ENCODE measurements around the gene GLRX.

DNA sequence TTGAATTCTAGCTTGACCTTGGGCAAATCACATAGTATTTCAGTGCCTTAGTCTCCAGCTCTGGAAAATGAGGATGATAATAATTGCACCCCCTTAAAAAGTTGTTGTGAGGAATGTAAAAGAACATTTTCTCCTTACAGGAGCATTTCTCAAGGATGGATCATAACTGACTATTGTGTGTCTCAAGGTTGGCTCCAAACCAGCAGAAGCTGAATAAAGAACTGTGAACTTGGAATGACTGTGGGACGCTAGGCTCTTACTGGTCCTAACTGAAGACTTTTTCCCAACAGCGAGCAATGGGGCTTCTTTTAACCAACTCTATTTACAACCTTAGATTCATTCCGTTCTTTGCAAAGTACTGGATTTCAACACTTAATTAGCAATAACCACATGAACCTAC, 26.2 kb upstream of the GLRX start:
- no peak for TF ChIP-seq RFX5 (IDR thresholded peaks at IDR 0.05; ENCODE audit: low read depth, low read length)
- TF ChIP-seq, protein P1, sequence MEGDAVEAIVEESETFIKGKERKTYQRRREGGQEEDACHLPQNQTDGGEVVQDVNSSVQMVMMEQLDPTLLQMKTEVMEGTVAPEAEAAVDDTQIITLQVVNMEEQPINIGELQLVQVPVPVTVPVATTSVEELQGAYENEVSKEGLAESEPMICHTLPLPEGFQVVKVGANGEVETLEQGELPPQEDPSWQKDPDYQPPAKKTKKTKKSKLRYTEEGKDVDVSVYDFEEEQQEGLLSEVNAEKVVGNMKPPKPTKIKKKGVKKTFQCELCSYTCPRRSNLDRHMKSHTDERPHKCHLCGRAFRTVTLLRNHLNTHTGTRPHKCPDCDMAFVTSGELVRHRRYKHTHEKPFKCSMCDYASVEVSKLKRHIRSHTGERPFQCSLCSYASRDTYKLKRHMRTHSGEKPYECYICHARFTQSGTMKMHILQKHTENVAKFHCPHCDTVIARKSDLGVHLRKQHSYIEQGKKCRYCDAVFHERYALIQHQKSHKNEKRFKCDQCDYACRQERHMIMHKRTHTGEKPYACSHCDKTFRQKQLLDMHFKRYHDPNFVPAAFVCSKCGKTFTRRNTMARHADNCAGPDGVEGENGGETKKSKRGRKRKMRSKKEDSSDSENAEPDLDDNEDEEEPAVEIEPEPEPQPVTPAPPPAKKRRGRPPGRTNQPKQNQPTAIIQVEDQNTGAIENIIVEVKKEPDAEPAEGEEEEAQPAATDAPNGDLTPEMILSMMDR (IDR thresholded peaks at IDR 0.05 in 2 of 3, conservative IDR thresholded peaks at IDR 0.05 in 1 of 3; ENCODE audit: control insufficient read depth in 2 of 3, extremely low read depth in 1 of 3, insufficient read depth in 1 of 3, low read depth in 3 of 3, low read length in 3 of 3): no peak
- TF ChIP-seq, protein P2, sequence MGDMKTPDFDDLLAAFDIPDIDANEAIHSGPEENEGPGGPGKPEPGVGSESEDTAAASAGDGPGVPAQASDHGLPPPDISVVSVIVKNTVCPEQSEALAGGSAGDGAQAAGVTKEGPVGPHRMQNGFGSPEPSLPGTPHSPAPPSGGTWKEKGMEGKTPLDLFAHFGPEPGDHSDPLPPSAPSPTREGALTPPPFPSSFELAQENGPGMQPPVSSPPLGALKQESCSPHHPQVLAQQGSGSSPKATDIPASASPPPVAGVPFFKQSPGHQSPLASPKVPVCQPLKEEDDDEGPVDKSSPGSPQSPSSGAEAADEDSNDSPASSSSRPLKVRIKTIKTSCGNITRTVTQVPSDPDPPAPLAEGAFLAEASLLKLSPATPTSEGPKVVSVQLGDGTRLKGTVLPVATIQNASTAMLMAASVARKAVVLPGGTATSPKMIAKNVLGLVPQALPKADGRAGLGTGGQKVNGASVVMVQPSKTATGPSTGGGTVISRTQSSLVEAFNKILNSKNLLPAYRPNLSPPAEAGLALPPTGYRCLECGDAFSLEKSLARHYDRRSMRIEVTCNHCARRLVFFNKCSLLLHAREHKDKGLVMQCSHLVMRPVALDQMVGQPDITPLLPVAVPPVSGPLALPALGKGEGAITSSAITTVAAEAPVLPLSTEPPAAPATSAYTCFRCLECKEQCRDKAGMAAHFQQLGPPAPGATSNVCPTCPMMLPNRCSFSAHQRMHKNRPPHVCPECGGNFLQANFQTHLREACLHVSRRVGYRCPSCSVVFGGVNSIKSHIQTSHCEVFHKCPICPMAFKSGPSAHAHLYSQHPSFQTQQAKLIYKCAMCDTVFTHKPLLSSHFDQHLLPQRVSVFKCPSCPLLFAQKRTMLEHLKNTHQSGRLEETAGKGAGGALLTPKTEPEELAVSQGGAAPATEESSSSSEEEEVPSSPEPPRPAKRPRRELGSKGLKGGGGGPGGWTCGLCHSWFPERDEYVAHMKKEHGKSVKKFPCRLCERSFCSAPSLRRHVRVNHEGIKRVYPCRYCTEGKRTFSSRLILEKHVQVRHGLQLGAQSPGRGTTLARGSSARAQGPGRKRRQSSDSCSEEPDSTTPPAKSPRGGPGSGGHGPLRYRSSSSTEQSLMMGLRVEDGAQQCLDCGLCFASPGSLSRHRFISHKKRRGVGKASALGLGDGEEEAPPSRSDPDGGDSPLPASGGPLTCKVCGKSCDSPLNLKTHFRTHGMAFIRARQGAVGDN (IDR thresholded peaks at IDR 0.05): no peak
- no peak for TF ChIP-seq SPI1 (IDR thresholded peaks at IDR 0.05; ENCODE audit: borderline replicate concordance, insufficient read depth, low read depth, low read length)
- TF ChIP-seq SMAD1 (IDR thresholded peaks at IDR 0.05; ENCODE audit: low read depth, partially characterized antibody): no peak
- TF ChIP-seq ATF7 (IDR thresholded peaks at IDR 0.05; ENCODE audit: low read depth): no peak
- no peak for TF ChIP-seq HDAC2 (IDR thresholded peaks at IDR 0.05)
- no peak for TF ChIP-seq ESRRA (IDR thresholded peaks at IDR 0.05; ENCODE audit: low read length)
- no peak for TF ChIP-seq EZH2 (IDR thresholded peaks at IDR 0.05; ENCODE audit: borderline replicate concordance, control insufficient read depth, low read depth, low read length)
- TF ChIP-seq, protein P3, sequence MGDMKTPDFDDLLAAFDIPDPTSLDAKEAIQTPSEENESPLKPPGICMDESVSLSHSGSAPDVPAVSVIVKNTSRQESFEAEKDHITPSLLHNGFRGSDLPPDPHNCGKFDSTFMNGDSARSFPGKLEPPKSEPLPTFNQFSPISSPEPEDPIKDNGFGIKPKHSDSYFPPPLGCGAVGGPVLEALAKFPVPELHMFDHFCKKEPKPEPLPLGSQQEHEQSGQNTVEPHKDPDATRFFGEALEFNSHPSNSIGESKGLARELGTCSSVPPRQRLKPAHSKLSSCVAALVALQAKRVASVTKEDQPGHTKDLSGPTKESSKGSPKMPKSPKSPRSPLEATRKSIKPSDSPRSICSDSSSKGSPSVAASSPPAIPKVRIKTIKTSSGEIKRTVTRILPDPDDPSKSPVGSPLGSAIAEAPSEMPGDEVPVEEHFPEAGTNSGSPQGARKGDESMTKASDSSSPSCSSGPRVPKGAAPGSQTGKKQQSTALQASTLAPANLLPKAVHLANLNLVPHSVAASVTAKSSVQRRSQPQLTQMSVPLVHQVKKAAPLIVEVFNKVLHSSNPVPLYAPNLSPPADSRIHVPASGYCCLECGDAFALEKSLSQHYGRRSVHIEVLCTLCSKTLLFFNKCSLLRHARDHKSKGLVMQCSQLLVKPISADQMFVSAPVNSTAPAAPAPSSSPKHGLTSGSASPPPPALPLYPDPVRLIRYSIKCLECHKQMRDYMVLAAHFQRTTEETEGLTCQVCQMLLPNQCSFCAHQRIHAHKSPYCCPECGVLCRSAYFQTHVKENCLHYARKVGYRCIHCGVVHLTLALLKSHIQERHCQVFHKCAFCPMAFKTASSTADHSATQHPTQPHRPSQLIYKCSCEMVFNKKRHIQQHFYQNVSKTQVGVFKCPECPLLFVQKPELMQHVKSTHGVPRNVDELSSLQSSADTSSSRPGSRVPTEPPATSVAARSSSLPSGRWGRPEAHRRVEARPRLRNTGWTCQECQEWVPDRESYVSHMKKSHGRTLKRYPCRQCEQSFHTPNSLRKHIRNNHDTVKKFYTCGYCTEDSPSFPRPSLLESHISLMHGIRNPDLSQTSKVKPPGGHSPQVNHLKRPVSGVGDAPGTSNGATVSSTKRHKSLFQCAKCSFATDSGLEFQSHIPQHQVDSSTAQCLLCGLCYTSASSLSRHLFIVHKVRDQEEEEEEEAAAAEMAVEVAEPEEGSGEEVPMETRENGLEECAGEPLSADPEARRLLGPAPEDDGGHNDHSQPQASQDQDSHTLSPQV (IDR thresholded peaks at IDR 0.05): no peak
- TF ChIP-seq CHD2 (IDR thresholded peaks at IDR 0.05; ENCODE audit: borderline replicate concordance, low read depth, low read length): no peak
